ENCODE measurements around the gene MT1A.
A peak's percentile ranks its signal among the peaks of the same experiment; 100 is the strongest.

MT1A gene

DNA sequence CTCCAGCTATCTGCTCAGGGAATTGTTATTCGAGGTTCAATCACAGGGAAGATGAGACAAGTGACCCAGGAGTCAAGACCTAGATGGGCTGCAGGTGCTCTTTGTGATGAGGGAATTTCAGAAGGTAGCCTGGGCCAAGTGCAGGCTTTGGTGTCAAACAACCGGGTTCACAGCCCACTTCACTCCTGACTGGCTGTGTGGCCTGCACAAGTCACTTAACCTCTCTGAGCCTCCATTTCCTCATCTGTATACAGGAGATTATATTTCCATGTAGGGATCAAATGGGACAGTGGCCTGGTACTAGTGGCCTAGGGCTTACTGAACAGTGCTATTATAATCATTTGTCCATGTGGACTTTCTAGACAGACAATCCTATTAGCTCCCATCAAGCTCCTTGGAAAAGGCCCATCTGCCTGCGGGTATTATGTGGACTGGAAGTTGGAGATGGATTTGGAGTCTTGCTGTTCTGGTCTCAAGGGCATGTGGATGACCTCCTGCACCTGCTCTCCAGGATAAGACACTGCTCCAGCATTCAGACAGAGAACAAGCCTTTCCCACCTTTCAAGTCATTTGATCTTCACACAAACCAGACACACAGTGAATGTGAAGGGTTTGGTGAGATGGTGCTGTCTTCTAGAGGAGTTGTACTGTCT lies 40.7 kb downstream of the MT1A start:
- H3K9me3 Mint-ChIP-seq = no peaks in the 10 kb centered on the region
- no peaks in the 10 kb centered on the region for H3K36me3 Mint-ChIP-seq (ENCODE audit: low read depth)
- H3K27ac Mint-ChIP-seq = no peak overlapping the region
- H3K27me3 Mint-ChIP-seq = peaks cover 49% of the 10 kb centered on the region
- intact Hi-C loops (cut with micrococcal nuclease) = no loop called here
- peaks cover 46% of the 10 kb centered on the region for H3K4me1 Mint-ChIP-seq (ENCODE audit: low read depth)
- H3K4me3 Mint-ChIP-seq = no peak overlapping the region

DNA sequence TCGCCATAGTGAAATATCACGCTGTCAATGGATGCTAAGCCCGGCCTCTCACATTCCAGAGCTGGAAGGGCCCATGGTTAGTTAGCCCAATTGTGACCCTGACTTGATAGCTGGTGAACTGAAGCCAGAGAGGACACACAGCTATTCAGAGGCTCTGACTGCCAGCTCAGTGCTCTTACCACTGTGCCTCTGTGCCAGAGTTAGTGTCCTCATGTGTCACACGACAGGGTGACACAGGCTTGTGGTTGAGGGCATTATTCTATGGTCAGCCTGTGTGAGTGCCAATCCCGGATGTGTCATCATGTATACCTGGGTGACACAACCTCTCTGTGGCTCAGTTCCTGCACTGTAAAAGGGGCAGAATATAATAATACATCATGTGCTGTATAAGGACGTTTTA lies 41.4 kb downstream of the MT1A start:
- peaks cover 44% of the 10 kb centered on the region for H3K27me3 Mint-ChIP-seq
- H3K4me1 Mint-ChIP-seq (ENCODE audit: low read depth) = peaks cover 44% of the 10 kb centered on the region
- H3K4me3 Mint-ChIP-seq = no peak overlapping the region
- no peaks in the 10 kb centered on the region for H3K36me3 Mint-ChIP-seq (ENCODE audit: low read depth)
- H3K27ac Mint-ChIP-seq = no peak overlapping the region
- intact Hi-C loops (cut with micrococcal nuclease) = no loop called here
- no peaks in the 10 kb centered on the region for H3K9me3 Mint-ChIP-seq

DNA sequence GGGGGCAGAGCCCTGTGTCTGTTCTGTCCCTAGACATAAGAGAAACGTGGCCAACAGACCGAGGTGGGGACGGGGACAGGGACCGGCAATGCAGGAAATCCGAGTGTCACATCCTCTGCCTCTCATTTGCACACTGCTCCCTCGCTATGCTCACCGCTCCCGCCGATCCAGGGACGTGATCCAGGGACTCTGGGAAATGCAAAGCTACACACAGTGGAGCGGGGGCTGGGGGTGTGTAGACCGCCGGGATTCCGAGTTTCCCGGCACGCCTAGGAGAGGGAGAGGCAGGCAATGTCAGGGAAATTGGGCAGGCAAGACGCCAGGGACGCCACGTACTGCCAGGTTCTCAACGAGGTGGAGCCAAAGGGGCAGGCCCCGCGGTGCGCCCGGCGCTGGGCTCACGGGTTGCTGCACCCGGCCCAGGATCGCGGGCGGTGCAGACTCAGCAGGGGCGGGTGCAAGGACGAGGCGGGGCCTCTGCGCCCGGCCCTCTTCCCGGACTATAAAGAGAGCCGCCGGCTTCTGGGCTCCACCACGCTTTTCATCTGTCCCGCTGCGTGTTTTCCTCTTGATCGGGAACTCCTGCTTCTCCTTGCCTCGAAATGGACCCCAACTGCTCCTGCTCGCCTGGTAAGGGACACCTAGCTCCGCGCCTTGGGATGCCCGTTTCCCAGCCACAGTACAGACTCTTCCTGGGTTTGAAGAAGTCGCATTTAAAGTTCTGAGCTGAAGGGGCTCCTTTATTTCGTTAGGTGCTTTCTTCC lies 43.7 kb downstream of the MT1A start, which contains the start of gene MT1X:
MT1X (plus strand) TSS at position 532 of the 764 bp plus-strand sequence; CDS start at position 603, 71 bp downstream.
- peaks cover 27% of the 10 kb centered on the region for H3K4me1 Mint-ChIP-seq (ENCODE audit: low read depth)
- H3K4me3 Mint-ChIP-seq = peak within 1 kb of the TSS; percentile 87
- intact Hi-C loops (cut with micrococcal nuclease) = no loop called here
- peaks cover 9% of the 10 kb centered on the region for H3K36me3 Mint-ChIP-seq (ENCODE audit: low read depth)
- H3K27ac Mint-ChIP-seq = peak within 1 kb of the TSS; percentile 89
- peaks cover 28% of the 10 kb centered on the region for H3K27me3 Mint-ChIP-seq
- H3K9me3 Mint-ChIP-seq = peaks cover 13% of the 10 kb centered on the region

DNA sequence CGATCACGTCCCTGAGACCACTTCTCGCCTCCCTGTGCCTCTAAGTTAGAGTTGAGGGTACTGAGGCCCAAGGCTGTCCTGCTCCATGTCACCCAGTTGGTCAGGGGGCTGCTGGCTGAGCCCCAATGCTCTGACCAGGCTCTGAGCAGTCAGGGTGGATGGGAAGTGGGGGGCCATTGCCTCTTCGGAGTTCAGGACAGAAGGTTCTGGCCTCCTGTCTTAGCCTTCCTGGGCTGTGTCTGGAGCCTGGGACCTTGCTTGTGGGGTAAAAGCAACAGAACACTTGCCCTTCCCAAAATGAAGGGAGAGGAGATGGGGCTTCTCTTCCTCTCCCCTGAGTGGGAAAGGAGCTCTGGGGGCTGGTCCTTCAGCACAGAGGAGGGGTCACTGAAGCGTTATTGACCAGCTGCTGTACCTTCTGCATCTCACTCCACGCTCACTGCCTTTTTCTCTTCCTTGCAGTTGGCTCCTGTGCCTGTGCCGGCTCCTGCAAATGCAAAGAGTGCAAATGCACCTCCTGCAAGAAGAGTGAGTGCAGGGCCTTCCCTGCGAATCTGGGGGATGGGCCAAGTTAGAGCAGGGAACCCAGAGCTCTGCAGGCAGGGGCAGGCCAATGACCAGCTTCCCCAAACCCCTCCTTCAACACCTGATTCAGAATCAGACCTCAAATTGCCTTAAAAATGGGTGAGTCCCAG lies 44.4 kb downstream of the MT1A start:
- H3K27me3 Mint-ChIP-seq = peaks cover 22% of the 10 kb centered on the region
- H3K4me1 Mint-ChIP-seq (ENCODE audit: low read depth) = peaks cover 27% of the 10 kb centered on the region
- peaks cover 9% of the 10 kb centered on the region for H3K36me3 Mint-ChIP-seq (ENCODE audit: low read depth)
- peak overlapping the region; percentile 89 for H3K27ac Mint-ChIP-seq
- peak overlapping the region; percentile 87 for H3K4me3 Mint-ChIP-seq
- H3K9me3 Mint-ChIP-seq = peaks cover 13% of the 10 kb centered on the region
- intact Hi-C loops (cut with micrococcal nuclease) = no loop called here

DNA sequence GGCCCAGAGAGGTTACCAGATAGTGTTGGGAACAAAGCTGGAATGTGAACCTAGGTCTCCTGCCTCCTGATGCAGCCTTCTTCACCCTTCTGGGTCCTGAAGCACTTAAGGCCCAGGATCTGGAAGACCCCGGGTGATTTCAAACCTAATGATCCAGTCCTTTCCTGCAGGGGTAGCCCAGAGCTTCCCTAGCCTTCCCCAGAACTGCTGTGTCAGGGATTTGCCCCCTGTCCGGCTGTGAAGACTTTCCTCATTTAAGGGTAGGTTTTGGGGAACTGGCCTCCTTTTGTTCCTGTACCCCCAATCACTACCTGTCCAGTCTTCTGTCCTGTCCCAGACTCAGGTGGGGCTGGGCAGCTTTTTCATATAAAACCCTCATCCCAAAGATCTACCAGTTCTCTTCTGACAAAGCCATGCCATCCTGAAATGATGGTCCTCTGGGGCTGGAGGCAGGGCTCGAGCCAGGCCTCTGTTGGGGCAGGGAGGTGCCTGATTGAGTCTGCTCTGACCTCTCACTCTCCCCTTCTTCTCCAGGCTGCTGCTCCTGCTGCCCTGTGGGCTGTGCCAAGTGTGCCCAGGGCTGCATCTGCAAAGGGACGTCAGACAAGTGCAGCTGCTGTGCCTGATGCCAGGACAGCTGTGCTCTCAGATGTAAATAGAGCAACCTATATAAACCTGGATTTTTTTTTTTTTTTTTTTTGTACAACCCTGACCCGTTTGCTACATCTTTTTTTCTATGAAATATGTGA lies 45.1 kb downstream of the MT1A start:
- H3K36me3 Mint-ChIP-seq (ENCODE audit: low read depth) = peaks cover 9% of the 10 kb centered on the region
- H3K9me3 Mint-ChIP-seq = peaks cover 13% of the 10 kb centered on the region
- peaks cover 18% of the 10 kb centered on the region for H3K27me3 Mint-ChIP-seq
- intact Hi-C loops (cut with micrococcal nuclease) = no loop called here
- peak overlapping the region; percentile 87 for H3K4me3 Mint-ChIP-seq
- peak overlapping the region; percentile 89 for H3K27ac Mint-ChIP-seq
- H3K4me1 Mint-ChIP-seq (ENCODE audit: low read depth) = peaks cover 27% of the 10 kb centered on the region

DNA sequence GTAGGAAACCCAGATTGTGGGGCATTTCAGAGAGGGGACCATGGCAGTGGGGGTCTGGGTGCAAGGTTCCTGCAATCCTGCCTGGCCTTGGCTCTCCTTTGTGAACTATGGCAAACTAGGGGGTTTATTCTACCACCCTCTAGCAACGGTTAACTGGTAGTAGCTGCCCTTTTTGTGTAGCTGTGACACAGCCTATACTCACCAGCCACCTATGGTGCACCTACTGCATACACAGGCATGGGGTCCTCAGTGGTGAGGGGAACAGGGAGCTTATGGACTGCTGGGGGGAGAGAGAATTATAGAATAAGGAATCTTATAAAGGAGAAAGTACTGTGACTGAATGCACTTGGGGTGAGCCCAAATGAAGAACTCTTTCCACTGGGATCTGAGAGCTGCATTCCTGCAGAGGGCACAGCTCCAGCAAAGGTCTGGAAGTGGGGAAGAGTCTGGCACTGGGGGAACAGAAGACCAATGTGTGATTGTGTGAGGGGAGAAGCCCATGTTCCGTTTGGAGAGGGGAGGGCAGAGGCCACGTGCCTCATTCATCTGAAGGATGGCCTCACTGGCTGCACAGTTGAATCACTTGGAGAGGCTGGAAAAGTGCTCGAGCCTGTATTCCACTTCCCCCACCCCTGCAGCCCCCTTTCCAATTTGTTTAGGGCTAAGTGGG lies 45.9 kb downstream of the MT1A start:
- peaks cover 27% of the 10 kb centered on the region for H3K4me1 Mint-ChIP-seq (ENCODE audit: low read depth)
- intact Hi-C loops (cut with micrococcal nuclease) = no loop called here

DNA sequence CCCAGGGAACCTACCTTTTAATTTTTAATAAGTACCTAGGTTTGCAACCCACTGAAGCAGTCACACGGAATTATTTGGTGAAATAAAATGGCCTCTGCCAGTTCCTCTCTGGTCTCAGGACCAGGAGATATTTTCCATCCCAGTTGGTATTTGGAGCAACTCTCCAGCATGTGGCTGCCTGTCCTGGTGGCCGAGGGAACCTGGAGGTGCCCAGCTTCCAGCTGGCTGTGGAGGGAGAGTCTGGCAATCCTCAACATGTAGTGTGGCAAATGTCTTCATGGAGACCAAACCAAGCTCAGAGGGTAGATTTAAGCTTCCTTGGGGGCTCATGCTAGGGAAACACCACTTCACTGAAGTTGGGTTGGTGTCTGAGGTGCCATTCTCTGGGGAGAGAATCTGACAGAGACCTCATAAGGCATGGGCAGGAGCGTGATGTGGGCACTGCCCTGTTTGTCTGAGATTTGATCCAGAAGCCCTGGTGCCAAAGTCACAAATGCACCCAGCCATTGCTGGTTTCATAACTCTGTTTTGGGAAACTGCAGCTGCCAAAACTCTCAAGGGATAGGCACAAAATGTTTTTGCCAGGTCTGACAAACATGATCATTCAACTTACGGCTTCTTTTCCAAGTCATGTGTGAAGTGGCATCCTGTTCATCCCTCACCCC lies 46.6 kb downstream of the MT1A start:
- intact Hi-C loops (cut with micrococcal nuclease) = no loop called here

More for the DNA sequence above, 45.9 kb downstream of the MT1A start:
- peaks cover 13% of the 10 kb centered on the region for H3K9me3 Mint-ChIP-seq
- peaks cover 9% of the 10 kb centered on the region for H3K36me3 Mint-ChIP-seq (ENCODE audit: low read depth)
- no peak overlapping the region for H3K4me3 Mint-ChIP-seq
- H3K27ac Mint-ChIP-seq = no peak overlapping the region
- peaks cover 16% of the 10 kb centered on the region for H3K27me3 Mint-ChIP-seq

DNA sequence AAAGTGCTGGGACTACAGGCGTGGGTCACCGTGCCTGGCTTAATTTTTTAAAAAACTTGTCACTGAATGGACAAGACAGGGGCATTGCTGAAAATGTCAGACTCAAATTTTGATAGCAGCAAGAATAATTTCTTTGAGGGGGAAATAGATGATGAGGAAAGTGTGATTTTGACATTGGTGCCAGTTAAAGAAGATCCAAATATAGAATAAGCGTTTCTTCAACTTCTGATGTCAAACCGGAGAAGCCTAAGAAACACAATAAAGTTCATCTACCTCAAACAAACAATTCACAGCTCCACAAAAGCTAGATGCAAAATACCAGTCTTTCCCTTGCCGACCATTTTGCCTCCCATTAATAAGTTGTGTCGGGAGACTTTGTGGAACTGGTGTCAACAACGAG lies 48.3 kb downstream of the MT1A start:
- peaks cover 9% of the 10 kb centered on the region for H3K36me3 Mint-ChIP-seq (ENCODE audit: low read depth)
- intact Hi-C loops (cut with micrococcal nuclease) = no loop called here
- H3K27ac Mint-ChIP-seq = no peak overlapping the region
- peaks cover 22% of the 10 kb centered on the region for H3K4me1 Mint-ChIP-seq (ENCODE audit: low read depth)
- peaks cover 22% of the 10 kb centered on the region for H3K27me3 Mint-ChIP-seq
- H3K9me3 Mint-ChIP-seq = peaks cover 13% of the 10 kb centered on the region
- H3K4me3 Mint-ChIP-seq = no peak overlapping the region

More for the DNA sequence above, 46.6 kb downstream of the MT1A start:
- Mint-ChIP-seq H3K9me3 (peaks cover 13% of the 10 kb centered on the region), H3K27ac (no peak overlapping the region), H3K27me3 (peaks cover 19% of the 10 kb centered on the region), H3K36me3 (ENCODE audit: low read depth) (peaks cover 9% of the 10 kb centered on the region), H3K4me3 (no peak overlapping the region), H3K4me1 (ENCODE audit: low read depth) (peaks cover 27% of the 10 kb centered on the region)

DNA sequence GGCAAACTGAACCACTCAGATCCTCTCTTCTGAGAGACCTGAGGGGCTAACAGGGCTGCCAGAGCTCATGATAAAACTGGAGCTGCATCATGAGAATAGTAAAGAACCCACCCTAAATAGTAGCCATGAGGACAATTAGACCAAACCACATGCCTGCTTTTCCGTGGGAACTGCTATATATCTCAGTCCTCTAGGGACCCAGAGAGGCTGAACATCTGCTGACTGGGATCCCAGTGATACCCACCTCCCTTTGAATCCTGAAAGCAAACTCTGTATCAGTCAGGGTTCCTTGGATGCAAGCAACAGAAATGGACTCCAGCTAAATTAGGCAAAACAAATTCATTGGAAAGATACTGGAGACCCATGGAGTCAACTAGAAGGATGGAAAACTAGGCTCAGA lies 50.3 kb downstream of the MT1A start:
- H3K4me3 Mint-ChIP-seq = no peak overlapping the region
- H3K4me1 Mint-ChIP-seq (ENCODE audit: low read depth) = peaks cover 2% of the 10 kb centered on the region
- H3K27me3 Mint-ChIP-seq = peaks cover 22% of the 10 kb centered on the region
- no peak overlapping the region for H3K27ac Mint-ChIP-seq
- intact Hi-C loops (cut with micrococcal nuclease) = no loop called here
- H3K36me3 Mint-ChIP-seq (ENCODE audit: low read depth) = peaks cover 9% of the 10 kb centered on the region
- peaks cover 13% of the 10 kb centered on the region for H3K9me3 Mint-ChIP-seq

DNA sequence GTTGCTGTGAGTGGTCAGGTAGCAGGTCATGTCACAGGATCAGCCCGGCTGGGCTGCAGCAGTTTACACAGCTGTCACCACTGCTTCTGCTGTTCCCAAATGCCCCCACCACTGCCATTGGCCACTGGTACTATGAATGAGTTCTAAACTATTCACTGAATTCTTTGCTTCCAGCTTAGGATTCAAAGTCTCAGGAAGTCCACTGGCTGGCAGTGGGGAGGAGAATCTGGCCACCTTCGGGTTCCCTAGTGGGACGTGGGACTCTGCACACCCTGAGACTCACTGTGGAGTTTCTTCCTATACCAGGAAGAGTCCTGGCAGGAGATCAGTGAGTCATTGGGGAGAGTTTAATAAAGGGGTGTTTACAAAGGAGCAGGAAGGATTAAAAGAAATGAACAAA lies 50.7 kb downstream of the MT1A start:
- intact Hi-C loops (cut with micrococcal nuclease) = no loop called here

More for the DNA sequence above, 50.7 kb downstream of the MT1A start:
- Mint-ChIP-seq H3K9me3 (peaks cover 13% of the 10 kb centered on the region), H3K27me3 (peaks cover 22% of the 10 kb centered on the region), H3K4me3 (no peak overlapping the region), H3K27ac (no peak overlapping the region), H3K4me1 (ENCODE audit: low read depth) (no peaks in the 10 kb centered on the region), H3K36me3 (ENCODE audit: low read depth) (peaks cover 9% of the 10 kb centered on the region)

All from dendritic cell treated with granulocyte-macrophage colony-stimulating factor and Interleukin-4, amounts not matched to agents 40 ng/mL and 50 ng/mL, for 4 days (primary cell).